ENCODE measurements around the gene CNTRL.

CNTRL gene

GRCh38 chr9:121213136-121213806, 138.5 kb downstream of the CNTRL start:
- Histone ChIP-seq H3K4me3 (ENCODE audit: low read length) (no peak overlapping the region), H3K9me3 (ENCODE audit: insufficient read depth, low read depth, low read length) (no peaks in the 10 kb centered on the region), H3K27me3 (ENCODE audit: insufficient read depth, low read length) (no peaks in the 10 kb centered on the region; the same call in 1 of the 2 replicates), H3K36me3 (ENCODE audit: insufficient read depth, low read depth, low read length) (no peaks in the 10 kb centered on the region), H3K4me1 (ENCODE audit: insufficient read depth, low read length) (no peaks in the 10 kb centered on the region; the same call in 1 of the 2 replicates), H3K27ac (ENCODE audit: low read length) (no peak overlapping the region), H3K9ac (ENCODE audit: low read depth, low read length) (no peak overlapping the region; the same call in 1 of the 2 replicates)

GRCh38 chr9:121214005-121214404, 139.2 kb downstream of the CNTRL start:
- Histone ChIP-seq H3K4me3 (ENCODE audit: low read length) (no peak overlapping the region), H3K36me3 (ENCODE audit: insufficient read depth, low read depth, low read length) (no peaks in the 10 kb centered on the region), H3K9me3 (ENCODE audit: insufficient read depth, low read depth, low read length) (no peaks in the 10 kb centered on the region), H3K27ac (ENCODE audit: low read length) (no peak overlapping the region), H3K4me1 (ENCODE audit: insufficient read depth, low read length) (no peaks in the 10 kb centered on the region; the same call in 1 of the 2 replicates), H3K27me3 (ENCODE audit: insufficient read depth, low read length) (no peaks in the 10 kb centered on the region; the same call in 1 of the 2 replicates), H3K9ac (ENCODE audit: low read depth, low read length) (no peak overlapping the region)

- H3K27me3 ChIP-seq (ENCODE audit: insufficient read depth, low read length), result no peaks in the 10 kb centered on the region
- no peak overlapping the region for H3K4me3 ChIP-seq (ENCODE audit: low read length)
- H3K27ac ChIP-seq (ENCODE audit: low read length), result no peak overlapping the region
- H3K9ac ChIP-seq (ENCODE audit: low read depth, low read length), result no peak overlapping the region
- no peaks in the 10 kb centered on the region for H3K9me3 ChIP-seq (ENCODE audit: insufficient read depth, low read depth, low read length)
- H3K4me1 ChIP-seq (ENCODE audit: insufficient read depth, low read length), result peaks cover 10% of the 10 kb centered on the region
- no peaks in the 10 kb centered on the region for H3K36me3 ChIP-seq (ENCODE audit: insufficient read depth, low read depth, low read length)
Measured at GRCh38 chr9:121216271-121216805, 141.6 kb downstream of the CNTRL start.

GRCh38 chr9:121217609-121218292, 143.0 kb downstream of the CNTRL start:
- Histone ChIP-seq H3K9me3 (ENCODE audit: insufficient read depth, low read depth, low read length) (no peaks in the 10 kb centered on the region), H3K9ac (ENCODE audit: low read depth, low read length) (no peak overlapping the region), H3K36me3 (ENCODE audit: insufficient read depth, low read depth, low read length) (no peaks in the 10 kb centered on the region), H3K4me3 (ENCODE audit: low read length) (no peak overlapping the region), H3K27me3 (ENCODE audit: insufficient read depth, low read length) (no peaks in the 10 kb centered on the region), H3K27ac (ENCODE audit: low read length) (no peak overlapping the region), H3K4me1 (ENCODE audit: insufficient read depth, low read length) (peaks cover 24% of the 10 kb centered on the region)

- no peaks in the 10 kb centered on the region for H3K36me3 ChIP-seq (ENCODE audit: insufficient read depth, low read depth, low read length)
- no peaks in the 10 kb centered on the region for H3K27me3 ChIP-seq (ENCODE audit: insufficient read depth, low read length)
- no peak overlapping the region for H3K4me3 ChIP-seq (ENCODE audit: low read length)
- H3K27ac ChIP-seq (ENCODE audit: low read length), result no peak overlapping the region
- peaks cover 25% of the 10 kb centered on the region for H3K4me1 ChIP-seq (ENCODE audit: insufficient read depth, low read length)
- no peak overlapping the region for H3K9ac ChIP-seq (ENCODE audit: low read depth, low read length)
- no peaks in the 10 kb centered on the region for H3K9me3 ChIP-seq (ENCODE audit: insufficient read depth, low read depth, low read length)
Measured at GRCh38 chr9:121218357-121219027, 143.7 kb downstream of the CNTRL start.

DNA sequence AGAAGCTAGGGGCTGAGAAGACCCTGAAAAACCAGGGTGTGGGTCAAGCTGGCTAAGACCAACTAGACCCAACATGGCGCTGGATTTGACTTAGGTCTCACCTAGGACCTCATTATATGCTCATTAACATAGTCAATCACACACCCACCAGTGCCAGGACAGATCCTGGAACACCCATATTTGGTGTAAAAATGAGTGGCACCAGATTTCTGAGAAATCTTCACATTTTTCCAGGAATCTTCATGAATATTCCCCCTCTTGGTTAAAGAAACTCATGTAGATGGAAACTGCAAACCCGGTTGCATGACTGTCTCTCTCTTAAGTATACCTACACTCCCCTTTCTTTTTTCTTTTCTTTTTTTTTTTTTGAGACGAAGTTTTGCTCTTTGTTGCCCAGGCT, 144.8 kb downstream of the CNTRL start:
- Histone ChIP-seq H3K4me3 (ENCODE audit: low read length) (no peak overlapping the region), H3K27ac (ENCODE audit: low read length) (no peak overlapping the region), H3K4me1 (ENCODE audit: insufficient read depth, low read length) (peaks cover 25% of the 10 kb centered on the region), H3K9ac (ENCODE audit: low read depth, low read length) (no peak overlapping the region), H3K27me3 (ENCODE audit: insufficient read depth, low read length) (no peaks in the 10 kb centered on the region), H3K36me3 (ENCODE audit: insufficient read depth, low read depth, low read length) (no peaks in the 10 kb centered on the region), H3K9me3 (ENCODE audit: insufficient read depth, low read depth, low read length) (no peaks in the 10 kb centered on the region)

GRCh38 chr9:121220996-121221663, 146.4 kb downstream of the CNTRL start:
- H3K4me1 ChIP-seq (ENCODE audit: insufficient read depth, low read length), result peaks cover 25% of the 10 kb centered on the region
- peak overlapping the region; percentile 70; the same call in 1 of the 2 replicates for H3K9ac ChIP-seq (ENCODE audit: low read depth, low read length)
- no peaks in the 10 kb centered on the region for H3K27me3 ChIP-seq (ENCODE audit: insufficient read depth, low read length)
- H3K36me3 ChIP-seq (ENCODE audit: insufficient read depth, low read depth, low read length), result no peaks in the 10 kb centered on the region
- no peaks in the 10 kb centered on the region for H3K9me3 ChIP-seq (ENCODE audit: insufficient read depth, low read depth, low read length)
- H3K27ac ChIP-seq (ENCODE audit: low read length), result peak overlapping the region; percentile 76
- peak overlapping the region; percentile 54; the same call in 1 of the 2 replicates for H3K4me3 ChIP-seq (ENCODE audit: low read length)

GRCh38 chr9:121221664-121222055, 146.9 kb downstream of the CNTRL start:
- peak overlapping the region; percentile 60 for H3K27ac ChIP-seq (ENCODE audit: low read length)
- H3K4me1 ChIP-seq (ENCODE audit: insufficient read depth, low read length), result peaks cover 25% of the 10 kb centered on the region
- H3K36me3 ChIP-seq (ENCODE audit: insufficient read depth, low read depth, low read length), result no peaks in the 10 kb centered on the region
- no peaks in the 10 kb centered on the region for H3K9me3 ChIP-seq (ENCODE audit: insufficient read depth, low read depth, low read length)
- H3K9ac ChIP-seq (ENCODE audit: low read depth, low read length), result peak overlapping the region; percentile 70; the same call in 1 of the 2 replicates
- H3K4me3 ChIP-seq (ENCODE audit: low read length), result peak overlapping the region; percentile 54; the same call in 1 of the 2 replicates
- H3K27me3 ChIP-seq (ENCODE audit: insufficient read depth, low read length), result no peaks in the 10 kb centered on the region

GRCh38 chr9:121222524-121223171, 147.9 kb downstream of the CNTRL start:
- Histone ChIP-seq H3K4me1 (ENCODE audit: insufficient read depth, low read length) (peaks cover 25% of the 10 kb centered on the region), H3K9ac (ENCODE audit: low read depth, low read length) (no peak overlapping the region), H3K9me3 (ENCODE audit: insufficient read depth, low read depth, low read length) (no peaks in the 10 kb centered on the region), H3K4me3 (ENCODE audit: low read length) (no peak overlapping the region), H3K36me3 (ENCODE audit: insufficient read depth, low read depth, low read length) (no peaks in the 10 kb centered on the region), H3K27ac (ENCODE audit: low read length) (no peak overlapping the region), H3K27me3 (ENCODE audit: insufficient read depth, low read length) (no peaks in the 10 kb centered on the region)

- H3K36me3 ChIP-seq (ENCODE audit: insufficient read depth, low read depth, low read length), result no peaks in the 10 kb centered on the region
- H3K9ac ChIP-seq (ENCODE audit: low read depth, low read length), result no peak overlapping the region
- H3K4me1 ChIP-seq (ENCODE audit: insufficient read depth, low read length), result peaks cover 22% of the 10 kb centered on the region
- no peaks in the 10 kb centered on the region for H3K27me3 ChIP-seq (ENCODE audit: insufficient read depth, low read length)
- no peak overlapping the region for H3K4me3 ChIP-seq (ENCODE audit: low read length)
- H3K9me3 ChIP-seq (ENCODE audit: insufficient read depth, low read depth, low read length), result no peaks in the 10 kb centered on the region
- no peak overlapping the region for H3K27ac ChIP-seq (ENCODE audit: low read length)
Measured at GRCh38 chr9:121225240-121225639, 150.5 kb downstream of the CNTRL start.

GRCh38 chr9:121226175-121226574, 151.4 kb downstream of the CNTRL start:
- H3K36me3 ChIP-seq (ENCODE audit: insufficient read depth, low read depth, low read length), result no peaks in the 10 kb centered on the region
- no peak overlapping the region for H3K27ac ChIP-seq (ENCODE audit: low read length)
- peaks cover 16% of the 10 kb centered on the region; the same call in 1 of the 2 replicates for H3K4me1 ChIP-seq (ENCODE audit: insufficient read depth, low read length)
- H3K9me3 ChIP-seq (ENCODE audit: insufficient read depth, low read depth, low read length), result no peaks in the 10 kb centered on the region
- no peaks in the 10 kb centered on the region for H3K27me3 ChIP-seq (ENCODE audit: insufficient read depth, low read length)
- H3K4me3 ChIP-seq (ENCODE audit: low read length), result no peak overlapping the region
- no peak overlapping the region for H3K9ac ChIP-seq (ENCODE audit: low read depth, low read length)

Measured in iPS-20b (cell line).